SK-N-SH (cell line): ENCODE measurements around the gene TMEM192. TPM values are rescaled to one million over a fixed set of nuclear protein-coding genes. Genes with fewer than 3 reads are reported as not detected.
"Not testable (repeated sequence)": the region's sequence is repeated elsewhere in the genome, so short reads cannot be mapped to it uniquely, and the experiment has no call there.

Experiments used
- CTCF ChIA-PET: fragments of 300-600, 350-600 bp; formaldehyde crosslinking; extraction: SDS; loops from one replicate; lab custom pipeline; 2021; lab: Yijun Ruan, JAX
- POLR2A ChIA-PET: fragments of 350-600 bp; sonication (Branson Sonifier 250); formaldehyde crosslinking; extraction: SDS; loops from one replicate; lab custom pipeline; 2020; ENCODE audit warnings: antibody characterized with exemption, inconsistent platforms; lab: Yijun Ruan, JAX
- DNase-seq: peaks from one replicate; pipeline ENCODE4 v3.0.0; 2012
- H2AFZ ChIP-seq: fragments of 200-600 bp; sonication (generic); 2 replicates; pipeline ENCODE4 v1.8.1; 2016; ENCODE audit warnings: antibody characterized with exemption, mild to moderate bottlenecking, low read depth
- H3F3A ChIP-seq: fragments of 200-600 bp; sonication (generic); replicated peaks from 2 replicates; pipeline ENCODE3; 2016; ENCODE audit warnings: antibody characterized with exemption, mild to moderate bottlenecking; ENCODE audit not compliant: insufficient read depth
- H3K27ac ChIP-seq, 2 experiments: fragments of 200-500 bp in 1 of 2; fragments of 200-600 bp in 1 of 2; sonication (Bioruptor generic) in 1 of 2; sonication (generic), shearing (Covaris generic) in 1 of 2; 2 replicates each; pipeline versions ENCODE4 v1.5.1 to v1.6.1; 2014 to 2016; ENCODE audit warnings: low read depth in 2 of 2, inconsistent platforms in 1 of 2, low read length in 1 of 2, mild to moderate bottlenecking in 1 of 2, mixed read lengths in 1 of 2
- H3K27me3 ChIP-seq: fragments of 200-600 bp; sonication (generic), shearing (Covaris generic); 2 replicates; pipeline ENCODE4 v1.6.1; 2016; ENCODE audit warnings: mixed run types; ENCODE audit not compliant: insufficient read depth
- H3K36me3 ChIP-seq, 2 experiments: fragments of 200-500 bp in 1 of 2; fragments of 200-600 bp in 1 of 2; sonication (Bioruptor generic) in 1 of 2; sonication (generic) in 1 of 2; replicated peaks in 1 of 2; 2 replicates each; pipeline versions ENCODE3 to v1.5.1; 2014 to 2016; ENCODE audit warnings: low read length in 1 of 2, mild to moderate bottlenecking in 1 of 2; ENCODE audit not compliant: insufficient read depth in 2 of 2, control insufficient read depth in 1 of 2
- H3K4me1 ChIP-seq, 2 experiments: fragments of 200-500 bp in 1 of 2; fragments of 200-600 bp in 1 of 2; sonication (Bioruptor generic) in 1 of 2; sonication (generic), shearing (Covaris generic) in 1 of 2; 2 replicates each; pipeline versions ENCODE4 v1.5.1 to v1.6.1; 2014 to 2016; ENCODE audit warnings: low read depth in 1 of 2, low read length in 1 of 2, mixed run types in 1 of 2; ENCODE audit not compliant: insufficient read depth in 2 of 2, control insufficient read depth in 1 of 2
- H3K4me2 ChIP-seq: fragments of 200-600 bp; sonication (generic), shearing (Covaris generic); 2 replicates; pipeline ENCODE4 v1.6.1; 2017; ENCODE audit warnings: mixed run types
- H3K4me3 ChIP-seq, 2 experiments: fragments of 200-500 bp in 1 of 2; fragments of 200-600 bp in 1 of 2; sonication (Bioruptor generic) in 1 of 2; sonication (generic), shearing (Covaris generic) in 1 of 2; 2 replicates each; pipeline versions ENCODE4 v1.5.1 to v1.8.1; 2014 to 2016; ENCODE audit warnings: low read depth in 2 of 2, inconsistent platforms in 1 of 2, low read length in 1 of 2, mild to moderate bottlenecking in 1 of 2, mixed read lengths in 1 of 2, moderate library complexity in 1 of 2
- H3K79me2 ChIP-seq: fragments of 200-600 bp; sonication (generic); 2 replicates; pipeline ENCODE4 v1.8.1; 2017; ENCODE audit warnings: mild to moderate bottlenecking; ENCODE audit not compliant: insufficient read depth
- H3K9ac ChIP-seq: fragments of 200-600 bp; sonication (generic); 2 replicates; pipeline ENCODE4 v1.6.1; 2017; ENCODE audit warnings: mixed run types
- H3K9me2 ChIP-seq: fragments of 200-600 bp; sonication (generic); 2 replicates; pipeline ENCODE4 v1.6.1; 2017; ENCODE audit warnings: mixed run types
- H3K9me3 ChIP-seq: fragments of 200-600 bp; sonication (generic); 2 replicates; pipeline ENCODE4 v1.6.1; 2017; ENCODE audit warnings: mixed run types, mild to moderate bottlenecking, moderate library complexity
- H4K20me1 ChIP-seq: fragments of 200-600 bp; sonication (generic); 2 replicates; pipeline ENCODE4 v1.6.1; 2017; ENCODE audit warnings: mild to moderate bottlenecking, mixed run types; ENCODE audit not compliant: insufficient read depth
- CHD2 ChIP-seq: fragments of 150-350 bp; IDR thresholded peaks from 2 replicates; pipeline ENCODE4 v1.6.1; 2018; ENCODE audit warnings: low read length; ENCODE audit not compliant: partially characterized antibody
- ELF1 ChIP-seq: IDR thresholded peaks from 2 replicates; pipeline ENCODE4 v1.4.0; 2012
- EZH2phosphoT487 ChIP-seq: fragments of 200-600 bp; sonication (generic); IDR thresholded peaks from 2 replicates; pipeline ENCODE4 v1.6.1; 2017; ENCODE audit warnings: low read depth, mixed run types, mild to moderate bottlenecking, antibody characterized with exemption, moderate library complexity, borderline replicate concordance
- FOXJ3 ChIP-seq: sonication (generic); formaldehyde crosslinking; IDR thresholded peaks from 2 replicates; pipeline ENCODE4 v1.5.1; 2020; ENCODE audit warnings: mild to moderate bottlenecking, missing genetic modification reagents
- FOXM1 ChIP-seq: IDR thresholded peaks from 2 replicates; pipeline ENCODE4 v1.4.0; 2012; ENCODE audit warnings: low read depth, mild to moderate bottlenecking
- GABPA ChIP-seq: IDR thresholded peaks from 2 replicates; pipeline ENCODE4 v1.4.0; 2012; ENCODE audit warnings: low read depth, mild to moderate bottlenecking
- GATA2 ChIP-seq: sonication (generic); formaldehyde crosslinking; IDR thresholded peaks from 2 replicates; pipeline ENCODE4 v1.5.0; 2020; ENCODE audit warnings: mild to moderate bottlenecking, missing genetic modification reagents
- JUND ChIP-seq: IDR thresholded peaks from 2 replicates; pipeline ENCODE4 v1.4.0; 2012
- MAX ChIP-seq: IDR thresholded peaks from 2 replicates; pipeline ENCODE4 v1.4.0; 2012; ENCODE audit warnings: low read depth
- MEF2A ChIP-seq: IDR thresholded peaks from 2 replicates; pipeline ENCODE4 v1.4.0; 2012; ENCODE audit warnings: low read depth, borderline replicate concordance
- MXI1 ChIP-seq: IDR thresholded peaks from 2 replicates; pipeline ENCODE4 v1.6.1; 2012; ENCODE audit warnings: mild to moderate bottlenecking, low read depth, low read length, improper control_type of control experiment
- NFIC ChIP-seq: IDR thresholded peaks from 2 replicates; pipeline ENCODE4 v1.4.0; 2012; ENCODE audit warnings: borderline replicate concordance
- NRF1 ChIP-seq: IDR thresholded peaks from 2 replicates; pipeline ENCODE4 v1.6.1; 2012; ENCODE audit warnings: low read depth, mild to moderate bottlenecking, low read length
- RFX5 ChIP-seq: IDR thresholded peaks from 2 replicates; pipeline ENCODE4 v1.6.1; 2012; ENCODE audit warnings: mild to moderate bottlenecking, improper control_type of control experiment, low read length
- SMC3 ChIP-seq: IDR thresholded peaks from 2 replicates; pipeline ENCODE4 v1.6.1; 2012; ENCODE audit warnings: low read depth, low read length, improper control_type of control experiment
- TCF12 ChIP-seq: IDR thresholded peaks from 2 replicates; pipeline ENCODE4 v1.4.0; 2012
- TEAD4 ChIP-seq: IDR thresholded peaks from 2 replicates; pipeline ENCODE4 v1.4.0; 2012; ENCODE audit warnings: mild to moderate bottlenecking, borderline replicate concordance; ENCODE audit not compliant: insufficient read depth
- WGBS: methylation state at CpG from one replicate; pipeline ENCODE4 v1.1.6; 2017; ENCODE audit warnings: low lambda C conversion rate; 5-methylcytosine and 5-hydroxymethylcytosine counted together
- polyA plus RNA-seq, 3 experiments: library from polyadenylated mRNA; depleted of rRNA; stranded (reverse); fragments of >200 nt; gene quantifications; 2 replicates each; pipeline ENCODE4 v1.2.3, GENCODE V29; 2012
- TF ChIP-seq, protein P1 (sequence below): fragments of 150-350 bp; IDR thresholded peaks from 2 replicates; pipeline ENCODE4 v1.6.1; 2016; ENCODE audit warnings: mild to moderate bottlenecking, low read depth, low read length
- TF ChIP-seq, protein P2 (sequence below): fragments of 200-600 bp; sonication (generic); IDR thresholded peaks from 2 replicates; pipeline ENCODE4 v1.6.1; 2017; ENCODE audit warnings: antibody characterized with exemption, mild to moderate bottlenecking, moderate library complexity

Gene TMEM192
- polyA plus RNA-seq, 1 of the 3 experiments (the other 2 are of a cell fraction) = 9.1 TPM

- WGBS = 58% methylated on average over 6 of the region's 6 CpGs
- Histone ChIP-seq H3K9me3 (no peaks in the 10 kb centered on the region), H3F3A (no peaks in the 10 kb centered on the region), H3K4me3 (no peak overlapping the region), H3K4me2 (no peak overlapping the region), H3K9ac (no peak overlapping the region), H3K27ac (no peak overlapping the region), H3K27me3 (no peaks in the 10 kb centered on the region), H2AFZ (no peak overlapping the region), H3K4me1 (no peaks in the 10 kb centered on the region), H4K20me1 (no peaks in the 10 kb centered on the region), H3K36me3 (peaks cover 0 to 10% of the 10 kb centered on the region in 2 experiments), H3K79me2 (no peaks in the 10 kb centered on the region), H3K9me2 (no peaks in the 10 kb centered on the region)
- TF ChIP-seq ELF1 (no peak), TCF12 (no peak), MEF2A (no peak), GATA2 (CRISPR knock-in tag) (no peak), EZH2phosphoT487 (no peak)
- TF ChIP-seq, protein P1, sequence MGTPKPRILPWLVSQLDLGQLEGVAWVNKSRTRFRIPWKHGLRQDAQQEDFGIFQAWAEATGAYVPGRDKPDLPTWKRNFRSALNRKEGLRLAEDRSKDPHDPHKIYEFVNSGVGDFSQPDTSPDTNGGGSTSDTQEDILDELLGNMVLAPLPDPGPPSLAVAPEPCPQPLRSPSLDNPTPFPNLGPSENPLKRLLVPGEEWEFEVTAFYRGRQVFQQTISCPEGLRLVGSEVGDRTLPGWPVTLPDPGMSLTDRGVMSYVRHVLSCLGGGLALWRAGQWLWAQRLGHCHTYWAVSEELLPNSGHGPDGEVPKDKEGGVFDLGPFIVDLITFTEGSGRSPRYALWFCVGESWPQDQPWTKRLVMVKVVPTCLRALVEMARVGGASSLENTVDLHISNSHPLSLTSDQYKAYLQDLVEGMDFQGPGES = no peak
- TF ChIP-seq, protein P2, sequence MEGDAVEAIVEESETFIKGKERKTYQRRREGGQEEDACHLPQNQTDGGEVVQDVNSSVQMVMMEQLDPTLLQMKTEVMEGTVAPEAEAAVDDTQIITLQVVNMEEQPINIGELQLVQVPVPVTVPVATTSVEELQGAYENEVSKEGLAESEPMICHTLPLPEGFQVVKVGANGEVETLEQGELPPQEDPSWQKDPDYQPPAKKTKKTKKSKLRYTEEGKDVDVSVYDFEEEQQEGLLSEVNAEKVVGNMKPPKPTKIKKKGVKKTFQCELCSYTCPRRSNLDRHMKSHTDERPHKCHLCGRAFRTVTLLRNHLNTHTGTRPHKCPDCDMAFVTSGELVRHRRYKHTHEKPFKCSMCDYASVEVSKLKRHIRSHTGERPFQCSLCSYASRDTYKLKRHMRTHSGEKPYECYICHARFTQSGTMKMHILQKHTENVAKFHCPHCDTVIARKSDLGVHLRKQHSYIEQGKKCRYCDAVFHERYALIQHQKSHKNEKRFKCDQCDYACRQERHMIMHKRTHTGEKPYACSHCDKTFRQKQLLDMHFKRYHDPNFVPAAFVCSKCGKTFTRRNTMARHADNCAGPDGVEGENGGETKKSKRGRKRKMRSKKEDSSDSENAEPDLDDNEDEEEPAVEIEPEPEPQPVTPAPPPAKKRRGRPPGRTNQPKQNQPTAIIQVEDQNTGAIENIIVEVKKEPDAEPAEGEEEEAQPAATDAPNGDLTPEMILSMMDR = no peak
- ChIA-PET CTCF (no interaction called here), POLR2A (no interaction called here)
- no peak for DNase-seq
Observed at GRCh38 chr4:165079476-165079875, 33.2 kb downstream of the TMEM192 start.

DNA sequence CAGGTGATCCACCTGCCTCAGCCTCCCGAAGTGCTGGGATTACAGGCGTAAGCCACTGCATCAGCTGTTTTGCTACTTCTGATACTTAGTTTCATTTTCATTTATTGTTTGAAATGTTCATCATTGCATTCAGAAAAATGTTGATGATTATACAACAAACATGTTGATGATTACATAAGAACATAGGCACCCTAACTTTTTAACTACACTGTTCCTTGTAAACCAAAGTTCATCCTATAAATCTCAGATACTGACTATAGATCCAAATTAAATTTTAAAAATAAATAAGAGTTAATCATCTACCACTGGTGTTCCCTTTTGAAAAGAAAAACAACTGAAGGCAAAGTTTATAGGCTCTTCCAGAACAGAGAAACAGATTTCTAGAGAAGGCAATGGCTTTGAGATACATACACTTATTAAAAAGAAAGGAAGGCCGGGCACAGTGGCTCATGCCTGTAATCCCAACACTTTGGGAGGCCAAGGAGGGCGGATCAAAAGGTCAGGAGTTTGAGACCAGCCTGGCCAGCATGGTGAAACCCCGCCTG lies 35.6 kb downstream of the TMEM192 start:
- TF ChIP-seq FOXJ3 (CRISPR knock-in tag) (no peak), ELF1 (no peak), FOXM1 (no peak), CHD2 (no peak), MEF2A (no peak), MXI1 (no peak), RFX5 (no peak), SMC3 (no peak), NFIC (no peak), GABPA (no peak), TEAD4 (no peak), JUND (no peak), NRF1 (no peak), MAX (no peak)
- TF ChIP-seq, protein P2 = no peak
- CTCF ChIA-PET = no interaction called here
- POLR2A ChIA-PET = no interaction called here
- no peaks in the 10 kb centered on the region for H3F3A ChIP-seq
- no peak overlapping the region for H3K4me2 ChIP-seq
- no peaks in the 10 kb centered on the region for H4K20me1 ChIP-seq
- H3K27ac ChIP-seq = no peak overlapping the region
- no peaks in the 10 kb centered on the region for H3K4me1 ChIP-seq
- peaks cover 0 to 10% of the 10 kb centered on the region in 2 experiments for H3K36me3 ChIP-seq
- no peaks in the 10 kb centered on the region for H3K79me2 ChIP-seq
- no peak overlapping the region for H3K4me3 ChIP-seq
- H2AFZ ChIP-seq = no peak overlapping the region
- H3K9me2 ChIP-seq = no peaks in the 10 kb centered on the region
- no peaks in the 10 kb centered on the region for H3K9me3 ChIP-seq
- no peaks in the 10 kb centered on the region for H3K27me3 ChIP-seq
- no peak overlapping the region for H3K9ac ChIP-seq
- 92% methylated on average over 5 of the region's 5 CpGs for WGBS
- no peak for DNase-seq

GRCh38 chr4:165073346-165073745 lies 39.3 kb downstream of the TMEM192 start:
- H3K9me3 ChIP-seq, H3K36me3 ChIP-seq, CTCF ChIA-PET, H3K9ac ChIP-seq, H3K79me2 ChIP-seq, H3K4me2 ChIP-seq, H3K4me1 ChIP-seq, DNase-seq, H3F3A ChIP-seq, H2AFZ ChIP-seq, H3K27ac ChIP-seq, H4K20me1 ChIP-seq, POLR2A ChIA-PET, H3K4me3 ChIP-seq, H3K27me3 ChIP-seq, H3K9me2 ChIP-seq: not testable (repeated sequence)
- WGBS = 89% methylated on average over 8 of the region's 11 CpGs
